NCI-H2171 (cell line): ENCODE data around the gene MAD1L1.

ENCODE experiments used
- DNase-seq: peaks from one replicate; lab custom pipeline; 2025; lab: John Stamatoyannopoulos, UW

The MAD1L1 gene

GRCh38 chr7:2200584-2200980, 32.2 kb downstream of the MAD1L1 start:
- no peak for DNase-seq

- no peak for DNase-seq
Observed at GRCh38 chr7:2199956-2200583, 32.7 kb downstream of the MAD1L1 start.

GRCh38 chr7:2199528-2199927, 33.2 kb downstream of the MAD1L1 start:
- DNase-seq, result no peak

- DNase-seq, result no peak
Observed at GRCh38 chr7:2198760-2199159, 34.0 kb downstream of the MAD1L1 start.

- DNase-seq, result no peak
Observed at GRCh38 chr7:2198206-2198605, 34.5 kb downstream of the MAD1L1 start.

- no peak for DNase-seq
Observed at GRCh38 chr7:2197436-2198155, 35.1 kb downstream of the MAD1L1 start.

GRCh38 chr7:2196381-2197378, 36.1 kb downstream of the MAD1L1 start:
- DNase-seq, result no peak

GRCh38 chr7:2195400-2196246, 37.1 kb downstream of the MAD1L1 start:
- peak; percentile 9 for DNase-seq

- no peak for DNase-seq
Observed at GRCh38 chr7:2193575-2194305, 39.0 kb downstream of the MAD1L1 start.

- no peak for DNase-seq
Observed at GRCh38 chr7:2192831-2193534, 39.8 kb downstream of the MAD1L1 start.

GRCh38 chr7:2191016-2191415, 41.7 kb downstream of the MAD1L1 start:
- DNase-seq, result no peak

GRCh38 chr7:2190531-2190930, 42.2 kb downstream of the MAD1L1 start:
- DNase-seq, result no peak

- no peak for DNase-seq
Observed at GRCh38 chr7:2186166-2186565, 46.6 kb downstream of the MAD1L1 start.

GRCh38 chr7:2185715-2186114, 47.0 kb downstream of the MAD1L1 start:
- no peak for DNase-seq

GRCh38 chr7:2182461-2182860, 50.3 kb downstream of the MAD1L1 start:
- DNase-seq, result no peak

GRCh38 chr7:2181077-2181854, 51.5 kb downstream of the MAD1L1 start:
- no peak for DNase-seq

- DNase-seq, result no peak
Observed at GRCh38 chr7:2180081-2180480, 52.7 kb downstream of the MAD1L1 start.

GRCh38 chr7:2175514-2175913, 57.2 kb downstream of the MAD1L1 start:
- DNase-seq, result no peak

GRCh38 chr7:2175091-2175490, 57.7 kb downstream of the MAD1L1 start:
- no peak for DNase-seq
